MV-4-11 (cell line): ENCODE data around the gene MRLN.
A peak's percentile ranks its signal among the peaks of the same experiment; 100 is the strongest.

Experiments
- DNase-seq: peaks from one replicate; lab custom pipeline; 2025; lab: John Stamatoyannopoulos, UW

Gene MRLN

GRCh38 chr10:59705931-59706330 is 47.3 kb downstream of the MRLN start:
- no peak for DNase-seq

GRCh38 chr10:59704630-59705029 is 48.6 kb downstream of the MRLN start:
- DNase-seq: no peak

GRCh38 chr10:59702347-59702746 is 50.9 kb downstream of the MRLN start:
- DNase-seq: no peak

DNA sequence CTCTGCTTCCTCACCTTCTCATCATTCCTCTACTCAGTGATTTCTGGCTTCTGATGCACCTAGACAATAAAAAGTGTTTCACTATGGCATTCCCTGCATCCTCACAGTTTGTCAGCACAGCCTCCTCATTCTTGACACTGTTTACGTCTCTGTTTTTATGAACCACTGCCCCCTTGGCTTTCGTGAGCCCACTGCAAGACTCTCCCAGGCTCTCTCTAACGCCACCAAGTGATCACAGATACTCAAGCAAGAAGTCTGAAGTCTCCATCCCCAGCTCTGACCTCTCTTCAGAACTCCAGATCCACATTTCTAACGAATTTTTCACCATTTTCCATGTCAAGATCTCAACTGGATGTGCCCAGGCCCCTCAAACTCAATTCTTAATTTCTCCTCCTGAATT is 52.5 kb downstream of the MRLN start:
- DNase-seq: no peak

GRCh38 chr10:59698326-59698725 is 54.9 kb downstream of the MRLN start:
- DNase-seq: no peak

- no peak for DNase-seq
These were observed 57.6 kb downstream of the MRLN start for GRCh38 chr10:59695637-59696036.

- DNase-seq: no peak
These were observed 58.3 kb downstream of the MRLN start for GRCh38 chr10:59694936-59695335.

GRCh38 chr10:59692113-59692512 is 61.1 kb downstream of the MRLN start:
- no peak for DNase-seq

DNA sequence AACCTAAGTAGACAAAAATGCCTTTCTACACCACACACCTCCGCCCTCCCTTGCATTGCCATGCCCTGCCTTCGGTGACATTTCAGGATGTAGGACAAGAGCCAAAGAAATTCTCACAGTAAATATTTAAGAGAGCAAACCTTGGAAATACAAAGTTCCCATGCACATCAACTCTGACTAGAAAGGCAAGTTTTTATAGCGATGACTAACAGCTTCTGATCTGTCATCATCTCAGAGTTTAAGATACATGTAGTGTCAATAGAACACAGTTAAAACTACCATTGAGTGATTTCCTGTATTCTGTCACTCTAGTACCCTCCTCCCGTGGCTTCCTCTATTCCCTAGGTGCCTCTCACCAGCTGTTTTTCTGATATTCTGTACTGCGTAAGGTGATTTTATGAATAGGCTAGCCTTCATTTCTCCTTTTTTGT is 64.3 kb downstream of the MRLN start:
- DNase-seq: peak; percentile 40

DNA sequence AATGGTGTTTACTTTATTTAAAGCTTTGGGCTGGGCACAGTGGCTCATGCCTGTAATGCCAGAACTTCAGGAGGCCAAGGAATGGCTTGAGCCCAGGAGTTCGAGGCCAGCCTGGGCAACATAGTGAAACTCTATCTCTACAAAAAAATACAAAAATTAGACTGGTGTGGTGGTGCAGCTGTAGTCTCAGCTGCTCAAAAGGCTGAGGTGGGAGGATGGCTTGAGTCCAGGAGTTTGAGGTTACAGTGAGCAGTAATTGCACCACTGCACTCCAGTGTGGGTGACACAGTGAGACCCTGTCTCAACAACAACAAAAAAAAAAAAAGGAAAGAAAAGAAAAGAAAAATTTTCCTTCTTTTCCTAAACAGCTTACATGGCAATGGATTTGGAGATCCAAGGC is 65.6 kb downstream of the MRLN start:
- DNase-seq: no peak
